Activated T-cell treated with anti-CD3 and anti-CD28 coated beads for 1 hour (primary cell): ENCODE results near the gene ABCB10.
"Not testable (repeated sequence)": the region's sequence is repeated elsewhere in the genome, so short reads cannot be mapped to it uniquely, and the experiment has no call there.

Source experiments
- DNase-seq: peaks from one replicate; pipeline ENCODE4 v3.0.0-alpha.2; 2020; ENCODE audit warnings: low read depth

ABCB10 gene

GRCh38 chr1:229558460-229559335, at the start of gene ABCB10:
Gene ABCB10 (minus strand): TSS chr1:229558707. CDS start chr1:229558652, 55 bp downstream.
- DNase-seq: peak; percentile 65

DNA sequence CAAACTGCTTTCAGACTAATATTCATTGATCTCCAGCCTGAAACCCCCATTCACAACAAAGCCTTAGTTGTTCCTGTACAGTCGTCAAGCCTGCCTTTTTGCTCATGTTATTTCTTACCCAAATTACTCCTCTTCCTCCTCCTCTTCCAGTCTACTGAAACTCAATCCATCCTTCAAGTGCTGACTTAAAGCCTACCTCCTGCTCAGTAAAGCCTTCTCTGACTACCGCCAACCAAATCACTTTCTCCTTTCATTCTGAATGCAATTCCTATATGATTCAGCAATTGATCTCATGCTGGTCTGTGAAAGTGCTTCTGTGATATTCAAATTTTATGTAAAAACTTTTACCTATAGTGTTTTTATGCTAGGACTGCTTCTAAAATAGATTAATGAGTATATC, 48.9 kb upstream of the ABCB10 start:
- no peak for DNase-seq

GRCh38 chr1:229603371-229604005, 45.0 kb upstream of the ABCB10 start:
- DNase-seq: no peak

- DNase-seq: no peak
These were observed 41.7 kb upstream of the ABCB10 start for GRCh38 chr1:229600229-229600628.

- DNase-seq: no peak
These were observed 40.9 kb upstream of the ABCB10 start for GRCh38 chr1:229599218-229599954.

DNA sequence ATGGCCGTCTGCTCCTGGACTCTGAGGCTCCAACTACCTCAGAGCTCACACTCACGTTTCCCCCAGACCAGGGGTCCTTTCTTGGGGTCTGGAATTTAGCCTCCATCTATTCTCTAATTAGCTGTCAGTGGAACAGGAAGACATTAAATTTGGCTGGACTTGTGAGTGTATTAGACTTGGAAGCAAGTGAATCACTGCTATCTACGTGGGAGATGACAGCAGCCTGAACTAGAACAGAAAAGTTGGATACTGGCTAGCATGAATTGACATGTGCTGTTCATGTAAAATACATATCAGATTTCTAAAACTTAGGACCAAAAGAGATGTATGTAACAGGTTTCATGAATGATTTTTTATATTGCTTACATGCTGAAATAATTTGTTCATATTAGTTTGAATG, 39.4 kb upstream of the ABCB10 start:
- no peak for DNase-seq

DNA sequence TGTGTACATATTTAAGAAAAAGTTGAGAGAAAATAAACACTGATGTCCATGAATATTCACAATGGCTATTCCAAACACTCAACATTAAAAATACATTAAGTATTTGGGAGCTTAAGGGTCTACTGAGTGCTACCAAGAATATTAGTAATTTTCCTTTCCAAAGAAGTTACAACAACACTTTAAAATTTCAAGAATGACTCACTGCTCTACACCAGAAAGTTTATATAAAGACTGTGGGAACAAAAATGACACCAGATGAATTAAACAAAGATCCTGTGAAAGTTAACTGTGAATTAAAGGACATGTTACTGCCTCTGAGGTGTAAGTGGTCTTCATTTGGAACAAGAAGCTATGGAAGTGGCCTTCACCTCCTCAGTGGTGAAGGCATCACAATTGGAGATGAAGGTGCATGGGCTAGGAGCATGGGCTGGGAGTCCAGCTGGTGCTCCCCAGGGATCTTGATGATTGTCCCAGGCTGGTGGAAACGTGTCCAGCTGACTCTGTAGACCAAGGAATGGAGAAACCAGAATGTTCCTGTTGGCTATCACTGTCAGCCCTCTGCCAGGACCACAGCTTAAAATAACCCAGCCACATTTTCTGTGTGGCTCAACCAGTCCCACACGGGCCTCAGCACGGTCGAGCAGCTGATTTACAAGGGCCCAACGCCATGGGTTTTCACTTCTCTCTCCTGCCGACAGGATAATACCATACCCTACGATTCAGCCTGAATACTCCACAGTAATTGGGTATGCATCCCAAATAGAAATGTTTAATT, 38.6 kb upstream of the ABCB10 start:
- DNase-seq: no peak

DNA sequence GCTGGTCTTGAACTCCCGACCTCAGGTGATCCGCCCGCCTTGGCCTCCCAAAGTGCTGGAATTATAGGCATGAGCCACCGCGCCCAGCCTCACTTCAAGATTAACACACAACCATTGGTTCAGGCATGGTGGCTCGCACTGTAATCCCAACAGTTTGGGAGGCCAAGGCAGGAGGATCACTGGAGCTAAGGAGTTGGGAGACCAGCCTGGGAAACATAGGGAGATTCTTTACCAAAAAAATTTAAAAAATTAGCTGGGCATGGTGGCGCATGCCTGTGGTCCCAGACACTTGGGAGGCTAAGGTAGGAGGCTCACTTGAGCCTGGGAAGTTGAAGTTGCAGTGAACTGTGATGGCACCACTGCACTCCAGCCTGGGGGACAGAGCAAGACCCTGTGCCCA, 37.4 kb upstream of the ABCB10 start:
- DNase-seq: not testable (repeated sequence)

DNA sequence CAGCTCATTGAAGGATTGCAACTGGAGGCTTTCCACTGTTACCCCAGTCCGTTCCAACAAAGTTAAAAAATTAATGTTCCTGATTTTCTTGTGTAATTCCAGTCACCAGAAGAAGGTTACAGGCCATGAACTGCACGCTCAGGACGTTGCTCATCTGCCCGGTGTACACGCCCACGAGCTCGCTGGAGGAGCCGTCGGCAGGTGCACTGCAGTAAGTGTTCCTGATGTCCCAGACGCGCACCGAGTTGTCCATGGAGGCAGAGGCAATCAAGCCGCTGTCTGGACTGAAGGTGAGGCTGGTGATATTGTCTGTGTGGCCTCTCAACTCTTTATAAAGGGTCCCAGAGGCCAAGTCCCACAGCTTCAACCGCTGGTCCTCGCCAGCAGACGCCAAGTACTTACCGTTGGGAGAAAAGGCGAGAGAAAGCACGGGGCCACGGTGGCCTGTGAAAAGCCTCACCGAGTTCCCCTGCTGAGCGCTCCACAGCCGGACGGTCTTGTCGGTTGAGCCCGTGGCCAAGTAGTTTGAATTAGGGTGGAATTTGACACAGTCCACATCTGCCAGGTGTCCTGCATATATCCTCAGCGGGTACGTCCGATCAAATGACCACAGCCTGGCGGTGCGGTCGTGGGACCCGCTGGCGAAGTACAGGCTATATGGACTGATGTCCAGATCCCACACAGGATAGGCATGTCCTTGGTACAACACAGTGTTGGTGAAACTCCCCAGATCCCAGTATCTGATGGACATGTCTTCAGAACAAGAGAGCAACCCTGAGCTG, 35.9 kb upstream of the ABCB10 start:
- no peak for DNase-seq

DNA sequence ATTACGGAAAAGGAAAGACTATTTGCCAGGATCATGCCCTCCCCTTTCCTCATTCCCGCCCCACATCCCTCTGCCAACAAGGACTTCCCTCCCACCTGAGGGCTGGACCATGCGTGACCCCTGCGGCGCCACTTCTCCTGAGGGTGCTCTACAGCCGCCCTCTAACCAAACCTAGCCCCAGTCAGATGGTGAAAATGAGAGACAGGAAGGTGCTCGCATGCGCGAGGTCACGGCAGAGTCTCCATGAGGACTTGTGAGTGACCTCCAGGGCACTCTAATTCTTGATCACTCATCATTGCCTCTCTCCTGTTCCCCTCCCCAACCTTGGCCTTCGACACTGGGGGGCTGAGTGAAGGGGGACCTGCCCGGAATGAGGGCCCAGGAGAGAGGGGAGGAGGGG, 35.3 kb upstream of the ABCB10 start:
- no peak for DNase-seq

GRCh38 chr1:229590119-229590518, 31.6 kb upstream of the ABCB10 start:
- DNase-seq: no peak

DNA sequence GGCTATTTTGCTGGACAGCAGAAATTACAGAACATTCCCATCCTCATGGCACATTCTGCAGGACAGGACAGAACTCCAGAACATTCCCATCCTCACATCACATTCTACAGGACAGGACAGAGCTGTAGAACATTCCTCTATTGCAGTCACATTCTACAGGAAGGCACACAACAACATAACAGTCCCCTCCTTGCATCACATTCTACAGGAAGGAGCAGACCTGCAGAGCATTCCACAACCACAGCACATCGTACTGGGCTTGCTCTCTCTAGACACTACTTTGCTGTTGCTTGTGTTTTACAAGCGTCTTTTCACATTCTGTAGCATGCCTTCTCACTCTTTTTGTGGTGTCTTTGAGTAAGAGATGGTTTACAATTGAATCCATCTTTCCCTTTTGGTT, 26.8 kb upstream of the ABCB10 start:
- DNase-seq: no peak

- DNase-seq: no peak
These were observed 24.2 kb upstream of the ABCB10 start for GRCh38 chr1:229582715-229583114.

DNA sequence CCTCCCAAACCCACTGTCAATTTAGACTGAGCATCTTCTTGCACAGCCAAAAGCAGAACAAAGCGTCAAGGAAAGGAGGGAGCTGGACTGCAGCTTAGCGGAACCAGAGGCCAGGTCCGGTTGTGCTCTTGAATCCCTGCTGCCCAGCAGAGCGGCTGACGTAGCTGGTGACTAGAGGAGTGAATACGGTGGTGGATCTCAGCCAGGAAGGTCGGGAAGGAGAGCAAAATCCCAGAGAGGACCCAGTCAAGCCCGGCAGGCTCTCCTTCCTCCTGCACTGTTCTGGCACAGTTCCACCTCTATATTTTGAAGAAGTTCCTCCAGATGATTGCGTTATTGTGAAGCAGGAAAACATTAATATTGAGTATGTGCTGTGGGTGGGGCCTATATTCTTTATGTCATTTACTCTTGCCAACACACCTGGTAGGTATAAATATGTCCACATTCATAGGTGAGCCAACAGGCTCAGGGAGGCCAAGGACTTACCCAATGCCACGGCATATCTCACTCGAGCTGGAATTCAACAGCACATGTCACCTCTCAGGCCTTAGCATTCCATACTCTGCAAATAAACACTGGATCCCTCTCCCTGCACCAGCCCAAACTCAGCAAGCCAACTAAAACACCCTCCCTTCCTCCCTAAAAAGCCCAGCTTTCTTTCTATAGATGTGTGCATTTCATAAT, 23.6 kb upstream of the ABCB10 start:
- DNase-seq: no peak

GRCh38 chr1:229581485-229581884, 23.0 kb upstream of the ABCB10 start:
- no peak for DNase-seq

DNA sequence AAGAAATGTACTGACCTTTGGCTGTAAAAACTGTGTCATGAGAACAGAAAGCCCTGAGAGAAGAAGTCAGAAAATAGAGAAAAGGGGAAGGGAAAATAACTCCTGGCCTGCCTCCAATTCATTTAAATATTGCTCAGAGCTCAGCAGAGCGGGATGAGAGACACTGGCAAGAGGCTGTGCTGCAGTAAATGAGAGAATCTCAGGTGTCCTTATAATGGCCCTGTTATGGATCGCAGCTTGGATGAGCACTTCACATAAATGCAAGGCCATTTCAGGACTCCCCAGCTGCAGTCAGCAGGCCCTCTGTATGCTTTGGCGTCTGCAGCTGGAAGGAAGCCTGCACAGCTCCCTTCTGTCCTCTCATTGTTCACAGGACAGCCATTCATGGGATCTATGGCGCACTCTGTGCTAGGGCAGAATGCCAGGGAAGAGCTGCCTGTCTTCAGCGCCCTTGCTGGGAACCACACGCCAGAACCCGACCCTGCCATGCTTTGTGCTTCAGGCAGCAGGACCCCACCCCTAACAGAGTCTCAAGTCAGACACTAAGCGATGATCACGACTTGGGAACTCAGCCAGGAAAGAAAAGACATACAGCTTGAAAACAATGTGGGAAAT, 20.7 kb upstream of the ABCB10 start:
- no peak for DNase-seq

DNA sequence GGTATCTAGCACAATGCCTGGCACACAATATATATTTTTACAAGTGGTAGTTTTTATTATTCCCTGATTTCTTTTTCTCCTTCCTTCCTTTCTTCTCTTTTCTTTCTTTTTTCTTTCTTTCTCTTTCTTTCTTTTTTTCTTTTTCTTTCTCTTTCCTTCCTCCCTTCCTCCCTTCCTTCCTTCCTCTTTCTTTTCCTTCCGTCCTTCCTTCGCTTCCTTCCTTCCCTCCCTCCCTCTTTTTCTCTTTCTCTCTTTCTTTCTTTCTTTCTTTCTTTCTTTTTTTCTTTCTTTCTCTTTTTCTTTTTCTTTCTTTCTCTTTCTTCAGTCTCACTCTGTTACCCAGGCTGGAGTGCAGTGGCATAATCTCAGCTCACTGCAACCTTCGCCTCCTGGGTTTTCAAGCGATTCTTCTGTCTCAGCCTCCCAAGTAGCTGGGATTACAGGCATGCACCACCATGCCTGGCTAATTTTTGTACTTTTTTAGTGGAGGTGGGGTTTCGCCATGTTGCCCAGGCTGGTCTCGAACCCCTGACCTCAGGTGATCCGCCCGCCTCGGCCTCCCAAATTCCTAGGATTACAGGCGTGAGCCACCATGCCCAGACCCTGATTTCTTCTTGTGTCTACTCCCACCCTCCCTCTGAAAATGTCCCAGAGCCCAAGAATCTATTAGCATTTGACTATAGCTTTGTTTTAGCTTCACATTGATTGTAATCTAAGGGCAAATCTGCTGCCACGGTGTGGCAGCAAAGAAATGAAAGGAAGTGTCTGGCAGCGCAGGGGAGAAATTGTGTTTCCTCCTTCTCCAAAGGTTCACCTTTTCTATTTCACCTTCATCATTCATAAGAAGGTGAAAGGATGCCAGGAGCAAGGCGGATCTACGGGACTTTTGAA, 19.9 kb upstream of the ABCB10 start:
- no peak for DNase-seq

DNA sequence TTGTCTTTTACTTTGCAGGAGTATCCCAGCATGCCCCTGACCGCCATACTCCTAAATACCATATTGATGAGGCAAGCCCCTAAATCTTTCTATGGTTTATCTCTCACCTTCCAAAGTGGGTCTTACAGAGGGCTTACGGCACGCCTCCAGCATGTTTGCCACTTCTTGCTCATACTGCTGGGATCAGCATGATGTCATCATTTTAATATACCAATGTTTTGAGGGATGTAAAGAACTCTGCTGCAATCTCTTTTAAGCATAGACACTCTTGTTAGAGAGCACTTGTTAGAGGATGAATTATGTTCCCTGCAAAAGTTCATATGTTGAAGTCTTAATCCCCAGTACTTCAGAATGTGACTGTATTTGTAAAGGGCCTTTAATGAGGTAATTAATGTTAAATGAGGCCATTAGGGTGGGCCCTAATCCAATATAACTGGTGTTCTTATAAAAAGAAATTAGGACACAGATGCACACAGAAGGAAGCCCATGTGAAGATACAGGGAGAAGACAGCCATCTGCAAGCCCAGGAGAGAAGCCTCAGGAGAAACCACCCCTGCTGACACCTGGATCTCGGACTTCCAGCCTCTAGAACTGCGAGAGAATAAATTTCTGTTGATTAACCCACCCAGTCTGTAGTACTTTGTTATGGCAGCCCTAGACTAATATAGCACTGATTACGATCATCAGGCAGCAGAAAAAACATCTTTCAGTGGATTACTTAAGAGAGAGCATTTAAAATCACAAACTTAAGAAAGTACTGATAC, 16.4 kb upstream of the ABCB10 start:
- DNase-seq: no peak
